Measurements from ENCODE around the gene RPL27. TPM values are rescaled to one million over a fixed set of nuclear protein-coding genes. Genes with fewer than 3 reads are reported as not detected.
"Not testable (repeated sequence)": the region's sequence is repeated elsewhere in the genome, so short reads cannot be mapped to it uniquely, and the experiment has no call there.

Gene RPL27
- total RNA-seq, 1 donor from 2014 or later = 738 TPM

GRCh38 chr17:42989141-42989540 lies 9.1 kb upstream of the RPL27 start:
- no peak for DNase-seq (ENCODE audit: low spot score)
- Mint-ChIP-seq H3K27ac (ENCODE audit: unreplicated experiment) (no peak overlapping the region), H3K4me3 (ENCODE audit: unreplicated experiment) (no peak overlapping the region), H3K27me3 (ENCODE audit: low read depth) (no peaks in the 10 kb centered on the region), H3K9me3 (ENCODE audit: low read depth) (no peaks in the 10 kb centered on the region), H3K4me1 (ENCODE audit: low read depth) (peaks cover 19% of the 10 kb centered on the region), H3K36me3 (ENCODE audit: low read depth) (peaks cover 30% of the 10 kb centered on the region)
- TF ChIP-seq, protein P1, sequence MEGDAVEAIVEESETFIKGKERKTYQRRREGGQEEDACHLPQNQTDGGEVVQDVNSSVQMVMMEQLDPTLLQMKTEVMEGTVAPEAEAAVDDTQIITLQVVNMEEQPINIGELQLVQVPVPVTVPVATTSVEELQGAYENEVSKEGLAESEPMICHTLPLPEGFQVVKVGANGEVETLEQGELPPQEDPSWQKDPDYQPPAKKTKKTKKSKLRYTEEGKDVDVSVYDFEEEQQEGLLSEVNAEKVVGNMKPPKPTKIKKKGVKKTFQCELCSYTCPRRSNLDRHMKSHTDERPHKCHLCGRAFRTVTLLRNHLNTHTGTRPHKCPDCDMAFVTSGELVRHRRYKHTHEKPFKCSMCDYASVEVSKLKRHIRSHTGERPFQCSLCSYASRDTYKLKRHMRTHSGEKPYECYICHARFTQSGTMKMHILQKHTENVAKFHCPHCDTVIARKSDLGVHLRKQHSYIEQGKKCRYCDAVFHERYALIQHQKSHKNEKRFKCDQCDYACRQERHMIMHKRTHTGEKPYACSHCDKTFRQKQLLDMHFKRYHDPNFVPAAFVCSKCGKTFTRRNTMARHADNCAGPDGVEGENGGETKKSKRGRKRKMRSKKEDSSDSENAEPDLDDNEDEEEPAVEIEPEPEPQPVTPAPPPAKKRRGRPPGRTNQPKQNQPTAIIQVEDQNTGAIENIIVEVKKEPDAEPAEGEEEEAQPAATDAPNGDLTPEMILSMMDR (IDR thresholded peaks at IDR 0.05) = no peak

DNA sequence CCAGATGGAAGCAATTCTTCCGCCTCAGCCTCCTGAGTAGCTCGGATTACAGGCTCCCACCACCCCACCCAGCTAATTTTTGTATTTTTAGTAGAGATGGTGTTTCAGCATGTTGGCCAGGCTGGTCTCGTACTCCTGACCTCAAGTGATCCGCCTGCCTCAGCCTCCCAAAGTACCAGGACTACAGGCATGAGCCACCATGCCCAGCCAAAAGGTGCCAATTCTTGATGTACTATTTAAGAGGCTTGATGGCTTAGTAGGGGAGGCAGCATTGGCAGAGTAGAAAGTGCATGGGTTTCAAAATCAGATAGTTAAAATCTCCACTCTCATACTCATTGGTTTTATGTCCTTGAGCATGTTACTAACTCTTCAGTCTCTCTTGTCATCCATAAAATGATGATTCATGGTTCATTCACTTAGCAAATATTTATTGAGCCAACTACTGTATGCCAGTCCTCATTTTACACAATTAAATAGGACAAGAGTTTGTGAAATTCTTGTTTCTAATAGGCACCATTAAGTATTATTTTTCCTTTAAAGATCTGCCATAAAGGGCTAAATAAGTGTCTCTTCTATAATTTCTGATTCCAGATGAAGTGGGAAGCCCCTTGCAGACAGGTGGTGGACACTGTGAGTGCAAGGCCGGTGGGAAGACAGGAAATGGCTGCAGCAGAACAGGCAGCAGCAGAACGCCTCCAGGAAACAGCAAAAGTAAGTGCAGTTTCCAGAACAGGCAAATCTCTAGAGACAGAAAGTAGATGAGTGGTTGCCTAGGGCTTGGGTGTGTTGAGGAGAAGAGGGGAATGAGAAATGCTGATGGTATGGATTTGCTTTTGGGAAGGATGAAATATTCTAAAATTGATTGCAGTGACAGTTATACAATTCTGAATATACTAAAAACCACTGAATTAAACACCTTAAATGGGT lies 8.2 kb upstream of the RPL27 start:
- TF ChIP-seq, protein P1 (IDR thresholded peaks at IDR 0.05) = no peak
- Mint-ChIP-seq H3K27me3 (ENCODE audit: low read depth) (no peaks in the 10 kb centered on the region), H3K36me3 (ENCODE audit: low read depth) (peaks cover 32% of the 10 kb centered on the region), H3K4me1 (ENCODE audit: low read depth) (peaks cover 16% of the 10 kb centered on the region), H3K27ac (ENCODE audit: unreplicated experiment) (peak overlapping the region; percentile 23), H3K4me3 (ENCODE audit: unreplicated experiment) (no peak overlapping the region), H3K9me3 (ENCODE audit: low read depth) (no peaks in the 10 kb centered on the region)
- DNase-seq (ENCODE audit: low spot score) = no peak

- Mint-ChIP-seq H3K36me3 (ENCODE audit: low read depth) (peaks cover 29% of the 10 kb centered on the region), H3K9me3 (ENCODE audit: low read depth) (no peaks in the 10 kb centered on the region), H3K27me3 (ENCODE audit: low read depth) (no peaks in the 10 kb centered on the region), H3K4me1 (ENCODE audit: low read depth) (peaks cover 16% of the 10 kb centered on the region), H3K27ac (ENCODE audit: unreplicated experiment) (no peak overlapping the region), H3K4me3 (ENCODE audit: unreplicated experiment) (no peak overlapping the region)
- TF ChIP-seq, protein P1 (IDR thresholded peaks at IDR 0.05) = no peak
- DNase-seq (ENCODE audit: low spot score) = no peak
Measured at GRCh38 chr17:42991471-42991870, 6.7 kb upstream of the RPL27 start.

DNA sequence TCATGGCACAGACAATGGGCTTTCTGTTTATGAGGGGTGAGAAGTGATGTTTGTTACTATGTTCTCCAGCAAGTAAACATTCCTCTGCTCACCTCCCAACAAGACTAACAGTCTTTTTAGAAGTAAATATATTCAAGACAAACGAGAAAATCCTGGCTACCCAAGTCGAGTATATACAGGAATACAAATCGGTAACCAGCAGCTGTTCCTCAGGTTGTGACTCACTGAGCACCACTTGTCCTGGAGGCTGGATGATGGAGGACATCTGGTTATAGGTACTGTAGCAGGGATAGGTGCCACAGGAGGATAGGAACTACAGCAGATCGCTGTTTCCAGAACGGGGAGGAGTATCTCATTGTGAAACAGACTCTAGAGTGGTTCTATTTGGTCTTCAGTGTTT lies 5.3 kb upstream of the RPL27 start:
- Mint-ChIP-seq H3K27me3 (ENCODE audit: low read depth) (no peaks in the 10 kb centered on the region), H3K36me3 (ENCODE audit: low read depth) (peaks cover 29% of the 10 kb centered on the region), H3K9me3 (ENCODE audit: low read depth) (no peaks in the 10 kb centered on the region), H3K27ac (ENCODE audit: unreplicated experiment) (no peak overlapping the region), H3K4me3 (ENCODE audit: unreplicated experiment) (no peak overlapping the region), H3K4me1 (ENCODE audit: low read depth) (peaks cover 22% of the 10 kb centered on the region)
- no peak for DNase-seq (ENCODE audit: low spot score)
- TF ChIP-seq, protein P1 (IDR thresholded peaks at IDR 0.05) = no peak

DNA sequence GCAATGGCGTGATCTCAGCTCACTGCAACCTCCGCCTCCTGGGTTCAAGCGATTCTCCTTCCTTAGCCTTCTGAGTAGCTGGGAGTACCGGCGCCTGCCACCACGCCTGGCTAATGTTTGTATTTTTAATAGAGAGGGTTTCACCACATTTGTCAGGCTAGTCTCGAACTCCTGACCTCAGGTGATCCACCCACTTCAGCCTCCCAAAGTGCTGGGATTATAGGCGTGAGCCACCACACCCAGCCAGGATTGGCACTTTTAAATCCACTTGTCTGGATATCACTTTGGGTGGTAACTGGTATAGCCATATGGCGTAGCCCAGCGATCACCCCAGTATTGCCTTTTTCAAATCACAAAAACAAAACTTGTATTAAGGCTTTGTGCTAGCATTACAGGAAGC lies 4.3 kb upstream of the RPL27 start:
- H3K27ac Mint-ChIP-seq (ENCODE audit: unreplicated experiment); H3K4me3 Mint-ChIP-seq (ENCODE audit: unreplicated experiment); H3K9me3 Mint-ChIP-seq (ENCODE audit: low read depth); H3K27me3 Mint-ChIP-seq (ENCODE audit: low read depth): not testable (repeated sequence)
- Mint-ChIP-seq H3K4me1 (ENCODE audit: low read depth) (peaks cover 26% of the 10 kb centered on the region), H3K36me3 (ENCODE audit: low read depth) (peaks cover 27% of the 10 kb centered on the region)
- DNase-seq (ENCODE audit: low spot score) = peak; percentile 5

Measured in chondrocyte (in vitro differentiated cells).